ENCODE results near the gene AR.

Gene AR

DNA sequence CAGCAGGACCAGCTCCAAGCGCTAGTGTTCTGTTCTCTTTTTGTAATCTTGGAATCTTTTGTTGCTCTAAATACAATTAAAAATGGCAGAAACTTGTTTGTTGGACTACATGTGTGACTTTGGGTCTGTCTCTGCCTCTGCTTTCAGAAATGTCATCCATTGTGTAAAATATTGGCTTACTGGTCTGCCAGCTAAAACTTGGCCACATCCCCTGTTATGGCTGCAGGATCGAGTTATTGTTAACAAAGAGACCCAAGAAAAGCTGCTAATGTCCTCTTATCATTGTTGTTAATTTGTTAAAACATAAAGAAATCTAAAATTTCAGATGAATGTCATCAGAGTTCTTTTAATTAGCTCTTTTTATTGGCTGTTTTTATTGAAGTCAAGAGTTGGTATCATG lies 186.5 kb downstream of the AR start:
- no peak for DNase-seq (ENCODE audit: low spot score)

GRCh38 chrX:67731061-67731460 lies 187.2 kb downstream of the AR start:
- DNase-seq (ENCODE audit: low spot score), result no peak

- no peak for DNase-seq (ENCODE audit: low spot score)
These were observed 189.0 kb downstream of the AR start for GRCh38 chrX:67732864-67733263.

DNA sequence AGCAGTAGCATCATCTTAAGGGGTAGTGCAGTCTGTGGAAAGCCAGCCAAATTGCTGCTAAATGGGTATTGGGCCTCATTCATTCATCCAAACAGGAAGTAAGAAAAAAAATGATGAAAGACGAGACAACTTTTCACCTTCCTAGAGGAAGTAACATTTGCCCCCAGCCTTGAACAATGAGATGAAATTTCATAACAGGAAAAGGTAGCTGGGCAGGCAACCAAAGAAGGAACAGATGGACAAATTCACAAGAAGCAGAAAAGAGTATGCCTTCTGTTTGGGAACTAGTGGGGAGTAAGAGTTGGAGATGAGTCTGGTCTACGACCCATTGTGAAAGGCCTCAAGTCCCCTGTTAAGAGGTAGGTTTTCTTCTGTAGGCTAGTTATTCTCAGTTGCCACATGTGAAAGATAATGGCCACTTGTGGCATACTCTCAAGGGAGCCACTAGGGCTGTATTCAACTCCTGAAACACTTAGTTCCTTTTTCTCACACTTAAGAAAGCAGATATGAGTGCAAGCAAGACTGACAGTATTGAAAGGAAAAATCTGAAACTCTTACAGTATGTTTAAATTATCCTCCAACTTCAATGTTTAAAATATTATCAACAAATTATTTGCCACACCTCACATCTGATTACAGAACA lies 190.4 kb downstream of the AR start:
- no peak for DNase-seq (ENCODE audit: low spot score)

DNA sequence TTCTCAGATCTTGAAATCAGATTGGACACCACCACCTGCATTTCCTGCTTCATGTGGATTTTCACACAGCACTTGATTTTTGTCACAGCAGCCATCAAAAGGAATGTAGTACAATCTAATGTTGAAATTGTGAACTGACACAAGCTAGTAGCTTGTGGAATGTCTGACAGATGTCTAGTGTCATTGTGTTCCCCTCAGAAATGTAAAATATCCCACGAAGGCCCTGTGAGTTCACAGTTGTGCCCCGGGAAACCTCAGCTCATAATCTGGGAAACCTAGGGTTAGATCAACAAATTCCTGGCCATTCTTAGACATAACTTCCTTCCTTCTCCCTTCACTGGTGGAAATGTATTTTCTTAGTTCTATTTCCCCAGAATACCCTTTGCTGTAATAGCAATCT lies 205.7 kb downstream of the AR start:
- DNase-seq (ENCODE audit: low spot score), result no peak

DNA sequence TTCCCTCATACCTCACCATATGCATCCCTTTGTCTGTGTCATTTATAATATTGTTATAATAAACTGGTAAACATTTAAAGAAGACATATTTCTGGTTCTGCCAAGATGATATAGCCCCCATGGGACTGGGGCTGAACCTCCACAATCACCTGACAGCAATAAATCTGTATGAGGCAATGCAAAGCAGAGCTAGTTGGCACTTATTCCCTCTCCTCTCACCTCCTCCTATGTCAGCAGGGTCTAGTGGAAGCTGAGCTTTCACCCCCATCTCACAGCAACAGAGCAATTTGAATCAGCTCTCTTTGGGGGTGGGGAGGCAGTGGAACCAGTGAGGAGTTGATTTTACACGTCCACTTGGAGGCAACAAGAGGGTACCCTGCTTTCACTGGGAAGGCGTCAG lies 206.9 kb downstream of the AR start:
- no peak for DNase-seq (ENCODE audit: low spot score)

DNA sequence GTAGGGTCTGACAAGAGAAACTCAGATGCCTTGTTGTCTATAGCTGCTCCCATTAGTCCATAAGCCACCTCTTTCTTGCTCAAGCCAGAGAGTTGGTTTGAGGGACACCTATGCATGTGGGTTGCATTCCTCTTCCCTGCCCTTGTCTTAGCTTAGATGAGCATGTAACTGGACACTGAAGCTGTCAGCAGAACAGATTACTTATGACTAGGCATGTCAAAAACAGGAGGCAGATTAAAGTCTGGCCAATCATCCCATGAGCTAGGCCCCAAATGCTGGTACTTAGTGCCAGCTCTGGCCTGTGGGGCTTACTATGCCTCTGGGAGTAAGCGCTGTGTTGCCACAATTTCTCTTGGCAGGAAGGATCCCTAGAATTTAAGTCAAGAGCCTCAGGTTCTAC lies 215.2 kb downstream of the AR start:
- DNase-seq (ENCODE audit: low spot score), result no peak

- DNase-seq (ENCODE audit: low spot score), result no peak
These were observed 233.3 kb downstream of the AR start for GRCh38 chrX:67777148-67777547.

DNA sequence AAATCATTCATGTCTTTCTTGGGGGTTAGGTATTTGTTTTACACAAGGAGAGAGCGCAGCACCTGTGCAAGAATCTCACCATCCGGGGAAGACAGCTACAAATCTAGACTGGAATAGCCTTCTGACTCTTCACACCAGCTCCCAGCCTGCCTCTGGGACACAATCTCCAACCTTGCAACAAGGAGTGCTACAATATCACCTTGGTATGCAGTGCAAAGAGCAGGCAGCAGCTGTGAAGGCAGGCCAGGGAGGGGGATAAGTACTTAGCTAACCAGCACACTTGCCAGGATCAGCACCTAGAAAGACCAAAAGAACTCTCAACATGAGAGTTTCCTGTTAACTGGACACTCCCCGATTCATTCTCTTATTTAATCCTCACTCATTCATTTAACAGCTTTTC lies 235.3 kb downstream of the AR start:
- no peak for DNase-seq (ENCODE audit: low spot score)
